Kidney epithelial cell (primary cell): ENCODE results near the gene TFCP2L1. TPM values are rescaled to one million over a fixed set of nuclear protein-coding genes. Genes with fewer than 3 reads are reported as not detected.
"Not testable (repeated sequence)": the region's sequence is repeated elsewhere in the genome, so short reads cannot be mapped to it uniquely, and the experiment has no call there.

Source experiments
- DNase-seq: peaks from one replicate; pipeline ENCODE4 v3.0.0-alpha.2; 2010; ENCODE audit warnings: low read depth
- H3K27me3 ChIP-seq: 2 replicates; pipeline ENCODE4 v1.6.0; 2011; ENCODE audit warnings: low read length; ENCODE audit not compliant: control insufficient read depth, insufficient read depth
- H3K36me3 ChIP-seq: 2 replicates; pipeline ENCODE4 v1.5.1; 2011; ENCODE audit warnings: low read length; ENCODE audit not compliant: control insufficient read depth, insufficient read depth
- H3K4me3 ChIP-seq: 2 replicates; pipeline ENCODE4 v1.5.1; 2011; ENCODE audit warnings: low read depth, mild to moderate bottlenecking, control low read depth, low read length
- CTCF ChIP-seq: IDR thresholded peaks from 2 replicates; pipeline ENCODE4 v1.5.1; 2011; ENCODE audit warnings: mild to moderate bottlenecking, moderate library complexity, low read length, control low read depth, inconsistent platforms; ENCODE audit not compliant: insufficient read depth, poor library complexity, severe bottlenecking
- total RNA-seq: library from RNA; depleted of rRNA; stranded (reverse); fragments of >200 nt; gene quantifications from 2 replicates; pipeline ENCODE4 v1.2.3, GENCODE V29; 2015

Gene TFCP2L1
- total RNA-seq, 1 donor from 2014 or later = 4.5 TPM

- peaks cover 4% of the 10 kb centered on the region for H3K27me3 ChIP-seq
- no peak for TF ChIP-seq CTCF
- DNase-seq = no peak
These were observed 24.8 kb upstream of the TFCP2L1 start for GRCh38 chr2:121309801-121310200.

DNA sequence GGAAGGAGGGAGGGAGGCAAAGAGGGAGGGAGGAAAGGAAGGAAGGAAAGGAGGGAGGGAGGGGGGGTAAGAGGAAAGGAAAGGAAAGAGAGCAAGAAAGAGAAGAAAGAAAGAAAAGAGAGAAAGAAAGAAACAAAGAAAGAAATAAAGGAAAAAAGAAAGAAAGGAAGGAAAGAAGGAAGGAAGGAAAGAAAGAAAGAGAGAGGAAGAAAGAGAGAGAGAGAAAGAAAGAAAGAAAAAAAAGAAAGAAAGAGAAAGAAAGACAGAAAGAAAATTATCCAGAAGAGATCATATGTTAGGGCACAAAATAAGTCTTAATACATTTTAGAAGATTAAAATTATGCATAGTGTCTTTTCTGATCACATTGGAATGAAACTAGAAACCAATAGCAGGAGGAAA lies 24.3 kb upstream of the TFCP2L1 start:
- no peak for DNase-seq
- H3K36me3 ChIP-seq = no peaks in the 10 kb centered on the region
- peaks cover 4% of the 10 kb centered on the region for H3K27me3 ChIP-seq
- TF ChIP-seq CTCF = no peak
- H3K4me3 ChIP-seq = no peak overlapping the region

More at GRCh38 chr2:121309801-121310200, 24.8 kb upstream of the TFCP2L1 start:
- Histone ChIP-seq H3K36me3 (no peaks in the 10 kb centered on the region), H3K4me3 (no peak overlapping the region)

GRCh38 chr2:121307048-121307447 lies 22.0 kb upstream of the TFCP2L1 start:
- no peaks in the 10 kb centered on the region for H3K36me3 ChIP-seq
- no peak for DNase-seq

DNA sequence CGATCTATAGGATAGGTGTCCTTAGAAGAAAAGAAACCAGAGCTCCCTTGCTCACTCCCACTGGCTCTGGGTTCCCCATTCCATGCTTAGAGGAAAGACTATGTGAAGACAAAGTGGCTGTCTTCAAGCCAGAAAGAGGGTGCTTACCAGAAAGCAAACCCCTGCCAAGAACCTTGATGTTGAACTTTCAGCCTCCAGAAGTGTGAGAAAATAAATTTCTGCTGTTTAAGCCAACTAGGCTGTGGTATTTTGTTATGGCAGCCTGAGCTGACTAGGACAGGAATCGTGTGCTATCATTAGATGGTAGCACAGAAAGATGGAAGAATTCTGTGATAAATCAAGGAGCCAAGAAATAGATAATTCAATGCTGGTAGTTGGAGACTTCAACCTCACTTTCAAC lies 19.9 kb upstream of the TFCP2L1 start:
- no peaks in the 10 kb centered on the region for H3K36me3 ChIP-seq
- peaks cover 4% of the 10 kb centered on the region for H3K27me3 ChIP-seq
- H3K4me3 ChIP-seq = no peak overlapping the region
- no peak for DNase-seq
- TF ChIP-seq CTCF = no peak

More at GRCh38 chr2:121307048-121307447, 22.0 kb upstream of the TFCP2L1 start:
- no peak overlapping the region for H3K4me3 ChIP-seq
- peaks cover 4% of the 10 kb centered on the region for H3K27me3 ChIP-seq
- no peak for TF ChIP-seq CTCF

- H3K4me3 ChIP-seq = no peak overlapping the region
- H3K36me3 ChIP-seq = no peaks in the 10 kb centered on the region
- H3K27me3 ChIP-seq = peaks cover 4% of the 10 kb centered on the region
- no peak for DNase-seq
- no peak for TF ChIP-seq CTCF
These were observed 18.7 kb upstream of the TFCP2L1 start for GRCh38 chr2:121303531-121304263.

GRCh38 chr2:121301190-121301589 lies 16.2 kb upstream of the TFCP2L1 start:
- DNase-seq, H3K4me3 ChIP-seq, H3K27me3 ChIP-seq, H3K36me3 ChIP-seq: not testable (repeated sequence)
